Measurements from ENCODE around the gene LYPD8. TPM values are rescaled to one million over a fixed set of nuclear protein-coding genes. Genes with fewer than 3 reads are reported as not detected.

LYPD8 gene
- total RNA-seq, 1 experiment from 2014 or later: not detected

DNA sequence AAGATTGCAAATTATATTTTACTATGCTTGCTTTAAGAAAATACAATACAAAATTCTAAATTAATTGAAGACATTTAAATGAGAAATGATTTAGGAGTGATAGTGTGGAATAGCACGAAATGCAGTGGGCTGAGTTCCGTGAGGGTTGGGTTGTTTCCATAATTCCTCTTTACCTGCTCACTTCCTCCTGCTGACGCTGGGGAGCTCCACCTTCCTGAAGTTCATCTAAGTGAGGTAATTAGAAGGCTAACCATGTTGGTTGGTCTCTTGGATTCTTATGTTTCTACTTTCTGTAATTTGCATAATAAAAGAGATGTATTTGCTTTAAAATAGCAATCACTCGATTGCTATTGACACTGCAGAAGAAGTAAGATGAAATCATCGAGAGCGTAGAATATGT is 57.7 kb downstream of the LYPD8 start:
- intact Hi-C loops (cut with micrococcal nuclease; ENCODE audit: unreplicated experiment) (no loop called here), in situ Hi-C loops (cut with HindIII; ENCODE audit: low pct_unique_long_range_greater_than_20kb, low sequenced_read_pairs) (no loop called here)
- ChIA-PET POLR2A (no interaction called here), CTCF (no interaction called here)
- BruUV-seq (replicated peaks): no TSS peak
- no peak for DNase-seq (ENCODE audit: low read depth, low spot score)
- Histone ChIP-seq H3K4me3 (ENCODE audit: low read depth in 2 of 2, low read length in 2 of 2) (no peak overlapping the region), H3K36me3 (ENCODE audit: control insufficient read depth, insufficient read depth, low read length) (no peaks in the 10 kb centered on the region), H3K27me3 (ENCODE audit: control insufficient read depth, insufficient read depth, low read length) (no peaks in the 10 kb centered on the region), H3K9me3 (ENCODE audit: control insufficient read depth, insufficient read depth, low read depth, low read length) (no peaks in the 10 kb centered on the region), H3K4me1 (ENCODE audit: control insufficient read depth, insufficient read depth, low read length) (no peaks in the 10 kb centered on the region), H3K27ac (ENCODE audit: low read length) (no peak overlapping the region)
- TF ChIP-seq TCF7L2 (IDR thresholded peaks at IDR 0.05; ENCODE audit: low read depth, low read length) (no peak), REST (IDR thresholded peaks at IDR 0.05; ENCODE audit: insufficient read depth in 1 of 2, low read depth in 2 of 2, low read length in 1 of 2) (no peak), SIN3A (IDR thresholded peaks at IDR 0.05; ENCODE audit: borderline replicate concordance, insufficient read depth, low read depth, low read length) (no peak), POLR2AphosphoS5 (IDR thresholded peaks at IDR 0.05; ENCODE audit: low read depth, low read length) (no peak), CTCF (IDR thresholded peaks at IDR 0.05) (no peak)
- ATAC-seq: no peak

GRCh38 chr1:248696774-248697173 is 58.8 kb downstream of the LYPD8 start:
- H3K4me1 ChIP-seq (ENCODE audit: control insufficient read depth, insufficient read depth, low read length): no peaks in the 10 kb centered on the region
- intact Hi-C loops (cut with micrococcal nuclease; ENCODE audit: unreplicated experiment): no loop called here
- ChIA-PET POLR2A (no interaction called here), CTCF (interaction anchor here (0.6 to 0.7 kb wide), 2 partner anchors 110 to 129 kb away, joined by 3 to 18 read pairs; partner anchors contain the start of gene SH3BP5L)
- H3K36me3 ChIP-seq (ENCODE audit: control insufficient read depth, insufficient read depth, low read length): no peaks in the 10 kb centered on the region
- TF ChIP-seq REST (IDR thresholded peaks at IDR 0.05; ENCODE audit: insufficient read depth in 1 of 2, low read depth in 2 of 2, low read length in 1 of 2) (no peak), TCF7L2 (IDR thresholded peaks at IDR 0.05; ENCODE audit: low read depth, low read length) (no peak), CTCF (IDR thresholded peaks at IDR 0.05) (no peak), POLR2AphosphoS5 (IDR thresholded peaks at IDR 0.05; ENCODE audit: low read depth, low read length) (no peak), SIN3A (IDR thresholded peaks at IDR 0.05; ENCODE audit: borderline replicate concordance, insufficient read depth, low read depth, low read length) (no peak)
- no peak overlapping the region for H3K4me3 ChIP-seq (ENCODE audit: low read depth in 2 of 2, low read length in 2 of 2)
- no peaks in the 10 kb centered on the region for H3K9me3 ChIP-seq (ENCODE audit: control insufficient read depth, insufficient read depth, low read depth, low read length)
- ATAC-seq (no peak), DNase-seq (ENCODE audit: low read depth, low spot score) (no peak)
- no peak overlapping the region for H3K27ac ChIP-seq (ENCODE audit: low read length)
- no peaks in the 10 kb centered on the region for H3K27me3 ChIP-seq (ENCODE audit: control insufficient read depth, insufficient read depth, low read length)
- BruUV-seq (replicated peaks): no TSS peak
- in situ Hi-C loops (cut with HindIII; ENCODE audit: low pct_unique_long_range_greater_than_20kb, low sequenced_read_pairs): no loop called here

Measured in Panc1 (cell line).